ENCODE data around the gene MGAT5.

- TF ChIP-seq CTCF (IDR thresholded peaks at IDR 0.05) (no peak), EZH2 (IDR thresholded peaks at IDR 0.05) (no peak)
These were observed 661 bp upstream of the MGAT5 start for GRCh38 chr2:134253117-134253704.
